Thyroid gland (tissue), 4 donors: ENCODE data around the gene NALCN. TPM values are rescaled to one million over a fixed set of nuclear protein-coding genes. Genes with fewer than 3 reads are reported as not detected.

Experiments used
- DNase-seq, 2 donors: peaks; one replicate each; pipeline ENCODE4 v3.0.0-alpha.2; 2019
- H3K27ac ChIP-seq, 3 donors: fragments of 200-600 bp; sonication (generic); 1 replicate in 2 of 3; 2 replicates in 1 of 3; pipeline ENCODE4 v1.5.1; 2016 to 2019; ENCODE audit warnings: mild to moderate bottlenecking in 1 of 3, moderate library complexity in 1 of 3
- H3K27me3 ChIP-seq: fragments of 200-600 bp; sonication (generic); one replicate; pipeline ENCODE4 v1.5.1; 2019
- H3K36me3 ChIP-seq, 2 donors: fragments of 200-600 bp; sonication (generic); one replicate each; pipeline ENCODE4 v1.5.1; 2016 to 2019
- H3K4me1 ChIP-seq, 2 donors: fragments of 200-600 bp; sonication (generic); one replicate each; pipeline ENCODE4 v1.5.1; 2017 to 2019
- H3K4me3 ChIP-seq, 3 donors: fragments of 200-600 bp; sonication (generic); replicated peaks in 1 of 3; 1 replicate in 2 of 3; 2 replicates in 1 of 3; pipeline ENCODE4 v1.5.1; 2016; ENCODE audit warnings: mild to moderate bottlenecking in 1 of 3
- H3K9me3 ChIP-seq: fragments of 200-600 bp; sonication (generic); one replicate; pipeline ENCODE4 v1.5.1; 2017
- CTCF ChIP-seq, 6 experiments: fragments of 200-600 bp in 3 of 6; fragments of 450-650 bp in 3 of 6; sonication (generic) in 3 of 6; IDR thresholded peaks; one replicate each; pipeline ENCODE4 v1.5.1; 2016 to 2019; ENCODE audit warnings: antibody characterized with exemption in 6 of 6, mild to moderate bottlenecking in 2 of 6, inconsistent platforms in 1 of 6, moderate library complexity in 1 of 6
- POLR2A ChIP-seq, 2 donors: fragments of 450-650 bp; IDR thresholded peaks; one replicate each; pipeline ENCODE4 v1.6.1; 2017; ENCODE audit warnings: antibody characterized with exemption in 2 of 2, mild to moderate bottlenecking in 2 of 2, moderate library complexity in 1 of 2
- WGBS, 2 donors: methylation state at CpG; one replicate each; pipeline ENCODE4 v1.1.5; 2017; 5-methylcytosine and 5-hydroxymethylcytosine counted together
- intact Hi-C: fragments of 100-400 bp; cut with DNase I; formaldehyde crosslinking; loops from one replicate; pipeline ENCODE4 v1.15.1; 2023
- total RNA-seq, 4 donors: library from RNA; depleted of rRNA; stranded (reverse); fragments of >200 nt; gene quantifications; one replicate each; pipeline ENCODE4 v1.2.3, GENCODE V29; 2016

The NALCN gene
- total RNA-seq, 4 donors from 2014 or later, result 2.3 to 6.4 (median 4.4) TPM

DNA sequence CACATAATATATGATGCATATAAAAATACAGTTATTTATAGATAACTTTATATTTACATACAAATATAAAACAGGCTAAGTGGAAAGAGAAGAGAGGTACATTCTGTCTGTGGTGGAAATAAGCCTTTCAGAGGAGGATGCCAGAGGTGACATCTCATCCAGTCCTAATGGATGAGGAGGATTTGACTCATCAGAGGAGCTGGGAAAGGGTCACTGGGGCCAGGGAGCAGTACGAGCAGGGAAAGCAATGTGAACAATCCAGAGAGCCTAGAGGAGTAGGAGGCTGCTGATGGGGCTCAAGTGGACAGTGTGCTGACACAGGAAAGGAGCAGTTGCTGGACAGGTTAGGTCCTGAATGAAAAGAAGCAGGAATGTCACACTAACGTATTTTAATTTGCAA lies 18.6 kb downstream of the NALCN start:
- H3K27me3 ChIP-seq, result no peaks in the 10 kb centered on the region
- no peak for DNase-seq
- H3K9me3 ChIP-seq, result no peaks in the 10 kb centered on the region
- no peak overlapping the region for H3K4me3 ChIP-seq
- no peak for TF ChIP-seq POLR2A (IDR thresholded peaks at IDR 0.05)
- TF ChIP-seq CTCF (IDR thresholded peaks at IDR 0.05), result no peak
- H3K36me3 ChIP-seq, result no peaks in the 10 kb centered on the region
- no peak overlapping the region for H3K27ac ChIP-seq
- 29 to 40% methylated on average over 2 of the region's 2 CpGs for WGBS, 2 donors
- no peaks in the 10 kb centered on the region for H3K4me1 ChIP-seq
- intact Hi-C loops, result no loop called here

- Histone ChIP-seq H3K4me3 (no peak overlapping the region), H3K4me1 (no peaks in the 10 kb centered on the region), H3K27ac (no peak overlapping the region), H3K27me3 (no peaks in the 10 kb centered on the region), H3K9me3 (no peaks in the 10 kb centered on the region), H3K36me3 (no peaks in the 10 kb centered on the region)
- intact Hi-C loops, result no loop called here
- TF ChIP-seq CTCF (IDR thresholded peaks at IDR 0.05), result no peak
- TF ChIP-seq POLR2A (IDR thresholded peaks at IDR 0.05), result no peak
- no peak for DNase-seq
- 38 to 49% methylated on average over 2 of the region's 2 CpGs for WGBS, 2 donors
Measured at GRCh38 chr13:101394605-101395004, 21.7 kb downstream of the NALCN start.

DNA sequence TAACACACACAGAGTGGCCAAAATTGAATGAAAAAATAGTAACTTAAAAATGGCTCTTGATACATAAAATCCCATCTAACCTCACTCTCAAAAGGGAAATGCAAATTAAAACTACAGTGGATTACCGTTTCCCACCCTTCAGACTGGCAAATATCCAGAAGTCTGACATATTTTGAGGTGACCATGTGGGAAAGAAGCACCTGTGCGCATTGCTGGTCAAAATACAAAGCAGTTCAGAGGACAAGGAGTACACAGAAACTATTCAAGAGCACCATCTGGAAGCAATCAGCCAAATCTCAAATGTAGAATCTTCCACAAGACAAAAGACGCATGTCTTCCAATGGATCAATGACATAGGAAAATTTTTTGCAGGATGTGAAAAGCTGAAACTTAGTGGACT lies 23.2 kb downstream of the NALCN start:
- Histone ChIP-seq H3K9me3 (no peaks in the 10 kb centered on the region), H3K4me1 (no peaks in the 10 kb centered on the region), H3K27ac (no peak overlapping the region), H3K36me3 (no peaks in the 10 kb centered on the region), H3K27me3 (no peaks in the 10 kb centered on the region), H3K4me3 (no peak overlapping the region)
- no peak for DNase-seq
- TF ChIP-seq POLR2A (IDR thresholded peaks at IDR 0.05) (no peak), CTCF (IDR thresholded peaks at IDR 0.05) (no peak)
- 80 to 82% methylated on average over 3 of the region's 3 CpGs for WGBS, 2 donors
- intact Hi-C loops, result no loop called here

- TF ChIP-seq CTCF (IDR thresholded peaks at IDR 0.05) (no peak), POLR2A (IDR thresholded peaks at IDR 0.05) (no peak)
- no peaks in the 10 kb centered on the region for H3K4me1 ChIP-seq
- 39 to 49% methylated on average over 5 of the region's 5 CpGs for WGBS, 2 donors
- H3K27me3 ChIP-seq, result no peaks in the 10 kb centered on the region
- no peak overlapping the region for H3K4me3 ChIP-seq
- no peak for DNase-seq
- intact Hi-C loops, result no loop called here
- no peaks in the 10 kb centered on the region for H3K9me3 ChIP-seq
- H3K27ac ChIP-seq, result no peak overlapping the region
- no peaks in the 10 kb centered on the region for H3K36me3 ChIP-seq
Measured at GRCh38 chr13:101390461-101390860, 25.8 kb downstream of the NALCN start.

GRCh38 chr13:101384929-101385328 lies 31.4 kb downstream of the NALCN start:
- Histone ChIP-seq H3K4me3 (no peak overlapping the region), H3K9me3 (no peaks in the 10 kb centered on the region), H3K27me3 (no peaks in the 10 kb centered on the region), H3K36me3 (no peaks in the 10 kb centered on the region), H3K4me1 (no peaks in the 10 kb centered on the region), H3K27ac (no peak overlapping the region)
- TF ChIP-seq CTCF (IDR thresholded peaks at IDR 0.05) (no peak), POLR2A (IDR thresholded peaks at IDR 0.05) (no peak)
- WGBS, 2 donors, result 78% methylated on average over 3 of the region's 3 CpGs
- DNase-seq, result no peak
- intact Hi-C loops, result no loop called here
